ELF-1 (cell line): ENCODE results near the gene SPATA13.
"Not testable (repeated sequence)": the region's sequence is repeated elsewhere in the genome, so short reads cannot be mapped to it uniquely, and the experiment has no call there.

Experiments
- DNase-seq: peaks from one replicate; pipeline ENCODE4 v3.0.0-alpha.2; 2016; ENCODE audit warnings: low read depth, low spot score

SPATA13 gene

DNA sequence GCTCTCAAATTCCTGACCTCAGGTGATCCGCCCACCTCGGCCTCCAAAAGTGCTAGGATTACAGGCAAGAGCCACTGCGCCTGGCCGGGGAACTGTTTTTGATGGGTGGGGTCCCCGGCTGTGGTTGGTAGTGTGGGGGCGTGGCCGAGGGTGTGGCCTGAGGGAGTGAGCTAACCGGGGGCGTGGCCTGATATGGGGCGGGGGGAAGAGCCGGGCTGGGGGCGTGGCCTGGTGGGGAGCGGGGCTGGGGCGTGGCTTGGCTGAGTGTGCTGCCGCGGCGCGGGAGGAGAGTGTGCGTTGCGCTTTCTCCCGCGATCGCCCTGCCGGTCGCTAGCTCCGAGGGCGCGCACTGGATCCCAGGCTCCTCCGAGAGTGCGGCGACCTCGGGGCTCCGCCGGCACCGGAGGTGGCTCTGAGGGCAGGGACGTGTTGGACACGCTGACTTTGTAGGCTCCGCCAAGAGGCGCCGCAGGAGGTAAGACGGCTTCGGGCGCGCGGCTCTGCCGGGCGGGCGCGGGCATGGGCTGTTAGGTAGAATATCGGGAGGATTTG is at the start of gene SPATA13:
Gene SPATA13, plus strand, starts transcription at position 263 of the 552 bp plus-strand sequence. CDS start 62,210 bp downstream, outside the sequence.
- peak; percentile 92 for DNase-seq

DNA sequence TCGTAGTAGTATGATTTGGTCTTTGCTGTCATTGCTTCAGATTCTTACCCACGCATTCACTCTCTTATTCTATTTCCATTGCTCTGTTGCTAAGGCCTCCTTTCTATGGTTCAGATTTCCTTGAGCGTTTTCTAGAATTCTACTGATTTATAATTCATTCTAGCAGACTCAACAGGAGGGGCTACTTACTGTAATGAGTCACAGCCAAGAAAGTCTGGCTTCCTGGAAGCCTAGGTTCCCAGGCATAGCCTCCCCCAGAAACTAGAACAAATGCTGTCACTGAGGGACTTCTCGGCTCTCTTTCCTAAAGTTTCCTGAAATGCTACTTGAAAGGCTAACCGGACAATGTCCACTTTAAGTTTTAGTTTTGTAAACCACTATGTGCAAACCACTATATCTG is 47.7 kb upstream of the SPATA13 start:
- DNase-seq: no peak

DNA sequence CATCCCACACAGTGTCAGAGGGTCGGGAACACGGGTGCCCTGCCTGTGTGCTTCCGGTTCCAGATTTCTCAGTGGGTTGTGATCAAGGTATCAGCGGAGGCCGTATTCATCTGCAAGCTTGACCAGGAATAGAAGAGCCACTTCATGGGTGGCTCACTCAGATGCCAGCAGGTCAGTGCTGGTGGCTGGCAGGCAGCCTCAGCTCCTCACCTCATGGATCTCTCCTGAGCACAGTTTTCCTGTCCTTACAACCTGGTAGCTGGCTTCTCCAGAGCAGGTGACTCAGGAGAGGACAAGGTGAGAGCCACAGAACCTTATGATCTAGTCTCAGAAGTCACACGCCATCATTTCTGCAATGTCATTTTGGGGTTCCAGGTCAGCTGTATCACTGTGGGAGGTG is 44.8 kb upstream of the SPATA13 start:
- no peak for DNase-seq

DNA sequence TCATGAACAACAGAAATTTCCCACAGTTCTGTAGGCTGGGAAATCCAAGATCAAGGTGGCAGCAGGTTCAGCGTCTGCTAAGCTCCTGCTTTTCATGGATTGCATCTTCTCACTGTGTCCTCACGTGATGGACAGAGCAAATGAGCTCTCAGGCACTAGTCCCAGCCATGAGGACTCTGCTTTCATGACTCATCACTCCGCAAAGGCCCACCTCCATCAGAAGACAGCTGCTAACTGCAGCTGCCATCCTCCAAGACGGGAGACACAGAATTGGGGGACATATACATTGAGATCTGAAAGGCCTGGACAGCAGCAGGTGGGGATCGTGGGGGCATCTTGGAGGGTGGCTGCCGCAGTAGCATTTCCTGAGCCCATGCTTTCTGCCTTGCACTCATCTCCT is 44.4 kb upstream of the SPATA13 start:
- no peak for DNase-seq

DNA sequence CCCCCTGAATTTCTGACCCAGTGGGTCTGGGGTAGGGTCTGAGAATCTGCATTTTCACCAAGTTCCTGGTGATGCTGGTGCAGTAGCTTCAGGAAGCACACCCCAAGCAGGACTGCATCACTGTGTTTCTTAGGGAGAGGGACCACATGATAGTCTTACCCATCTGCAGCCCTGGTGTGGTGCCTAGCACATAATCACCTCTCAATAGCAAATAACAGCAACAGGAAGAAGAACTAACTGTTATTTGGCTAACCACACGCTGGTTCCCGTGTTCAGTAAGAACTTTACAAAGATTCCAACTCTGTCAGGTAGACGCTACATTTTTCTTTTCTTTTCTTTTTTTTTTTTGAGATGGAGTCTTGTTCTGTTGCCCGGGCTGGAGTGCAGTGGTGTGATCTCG is 41.9 kb upstream of the SPATA13 start:
- no peak for DNase-seq

DNA sequence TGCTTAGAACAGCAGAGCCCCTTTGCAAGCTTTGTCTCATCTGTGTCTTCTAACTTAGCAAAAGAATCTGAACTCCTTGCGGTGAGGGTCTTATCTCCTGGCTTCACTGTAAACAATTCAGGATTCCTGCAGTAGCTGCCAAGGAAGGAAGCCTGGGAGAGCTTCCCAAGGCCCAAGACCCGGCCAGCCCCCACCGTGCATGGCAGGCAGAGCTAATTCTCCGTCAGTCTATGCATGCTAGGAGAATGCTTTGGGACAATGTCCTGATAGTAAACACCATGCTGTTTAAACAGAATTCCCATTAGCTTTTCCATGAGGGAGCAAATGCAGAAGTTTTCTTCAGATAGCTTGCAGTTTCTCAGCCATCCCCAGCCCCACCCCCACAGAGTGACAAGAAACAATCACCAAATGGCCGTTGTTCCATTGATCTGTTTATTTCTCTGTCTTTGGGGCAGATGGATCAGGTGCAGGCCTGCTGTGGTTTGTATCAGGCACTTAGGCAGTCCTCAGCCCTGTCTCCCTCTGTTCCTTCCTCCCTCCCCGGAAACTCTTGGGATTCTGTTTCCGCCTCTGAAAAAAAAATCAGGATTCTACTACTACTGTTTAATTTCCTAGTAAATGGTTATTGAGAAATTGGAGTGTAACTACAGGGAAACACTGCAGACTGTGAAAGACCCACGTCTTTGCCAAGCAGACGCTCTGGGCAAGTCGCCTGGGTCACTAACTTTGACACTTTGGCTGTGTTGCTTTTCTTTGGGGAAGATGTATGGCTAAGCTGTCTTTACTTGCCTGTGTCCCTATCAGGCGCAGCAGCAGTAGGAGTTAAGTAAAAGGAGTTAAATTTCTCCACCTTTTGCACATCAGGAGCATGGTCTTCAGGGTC is 40.7 kb upstream of the SPATA13 start:
- DNase-seq: peak; percentile 73

DNA sequence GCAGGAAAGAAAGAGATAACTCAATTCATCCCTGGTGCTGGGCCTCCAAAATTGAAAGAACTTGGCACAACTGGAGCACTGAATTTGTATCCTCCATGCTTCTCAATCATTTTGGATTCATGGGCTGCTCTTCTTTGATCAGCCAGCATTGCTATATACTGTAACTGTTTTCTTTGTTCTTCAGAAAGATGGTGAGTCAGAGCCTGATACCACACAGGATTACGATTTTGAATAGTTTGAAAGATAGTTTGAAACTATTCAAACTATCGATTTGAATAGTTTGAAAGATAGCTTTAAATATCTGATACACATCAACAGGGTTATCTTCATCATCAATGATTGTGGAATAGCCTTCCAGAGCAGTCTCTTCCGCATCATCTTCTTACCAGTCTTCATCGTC is 38.5 kb upstream of the SPATA13 start:
- DNase-seq: not testable (repeated sequence)

DNA sequence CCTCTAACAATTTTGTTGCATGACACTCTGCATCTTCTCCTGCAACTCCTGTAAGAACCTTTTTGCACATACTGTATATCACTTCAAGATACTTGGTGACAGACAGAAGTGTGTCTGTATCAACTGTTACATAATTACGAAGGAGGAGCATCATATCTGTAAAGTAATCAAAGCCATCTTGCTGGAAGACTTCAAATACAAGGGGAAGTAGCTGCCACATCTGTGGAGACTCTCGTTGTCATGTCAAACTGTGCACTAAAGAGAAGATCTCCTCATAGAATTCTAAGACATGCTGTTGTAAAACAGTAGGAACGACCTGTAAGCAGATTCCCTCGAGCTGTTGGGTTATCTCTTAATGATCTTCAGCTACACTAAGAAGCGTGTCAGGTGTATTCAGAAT is 38.0 kb upstream of the SPATA13 start:
- no peak for DNase-seq

DNA sequence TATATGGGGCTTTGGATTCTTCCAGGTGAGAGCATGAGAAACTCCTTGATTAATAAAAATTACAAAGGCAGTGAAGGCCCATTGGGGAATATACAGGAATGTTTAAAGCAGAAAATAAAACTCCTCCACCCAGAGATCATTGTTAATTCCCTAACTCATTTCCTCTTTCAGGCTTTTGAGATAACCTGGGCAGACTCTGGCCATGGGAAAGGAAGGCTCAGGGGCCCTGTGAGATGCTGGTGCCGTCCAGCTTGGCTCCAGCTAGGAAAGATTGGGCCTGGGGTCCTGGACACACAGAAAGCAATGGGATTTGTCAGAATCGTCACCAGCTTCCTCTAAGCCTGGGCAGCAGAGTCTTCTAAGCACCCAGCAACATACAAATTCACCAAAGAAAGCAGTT is 36.8 kb upstream of the SPATA13 start:
- DNase-seq: no peak

DNA sequence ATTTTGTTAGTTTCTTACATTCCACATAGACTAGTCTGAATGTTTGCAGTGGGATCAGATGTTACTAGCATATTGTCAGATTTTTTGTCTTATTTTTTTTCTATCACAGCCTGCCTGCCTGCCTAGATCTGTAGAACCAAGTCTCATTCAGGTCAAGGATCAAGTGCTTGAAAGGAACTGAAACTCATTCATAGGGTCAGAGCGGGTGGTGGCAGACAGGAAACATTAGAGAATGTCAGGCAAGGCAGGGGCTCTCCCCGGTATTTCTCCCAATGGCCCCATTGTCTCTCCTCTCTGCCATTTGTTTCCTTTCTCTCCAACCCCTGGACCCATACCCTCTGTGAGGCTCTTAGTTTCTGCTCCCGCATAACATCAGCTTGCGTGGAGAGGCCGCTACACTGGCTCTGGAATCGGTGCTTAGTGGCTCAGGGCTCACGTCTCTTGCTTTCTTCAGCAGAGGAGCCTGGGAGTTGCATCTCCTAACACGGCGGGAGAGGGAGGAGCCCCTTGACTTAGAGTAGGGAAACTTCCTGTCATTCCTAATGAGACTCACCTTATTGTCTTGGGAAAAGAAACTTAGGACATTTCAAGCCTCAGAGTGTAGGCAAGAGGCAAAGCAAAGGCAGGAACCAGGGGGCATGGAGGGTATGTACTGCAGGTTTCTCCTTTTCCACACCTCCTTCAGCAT is 35.6 kb upstream of the SPATA13 start:
- DNase-seq: no peak

DNA sequence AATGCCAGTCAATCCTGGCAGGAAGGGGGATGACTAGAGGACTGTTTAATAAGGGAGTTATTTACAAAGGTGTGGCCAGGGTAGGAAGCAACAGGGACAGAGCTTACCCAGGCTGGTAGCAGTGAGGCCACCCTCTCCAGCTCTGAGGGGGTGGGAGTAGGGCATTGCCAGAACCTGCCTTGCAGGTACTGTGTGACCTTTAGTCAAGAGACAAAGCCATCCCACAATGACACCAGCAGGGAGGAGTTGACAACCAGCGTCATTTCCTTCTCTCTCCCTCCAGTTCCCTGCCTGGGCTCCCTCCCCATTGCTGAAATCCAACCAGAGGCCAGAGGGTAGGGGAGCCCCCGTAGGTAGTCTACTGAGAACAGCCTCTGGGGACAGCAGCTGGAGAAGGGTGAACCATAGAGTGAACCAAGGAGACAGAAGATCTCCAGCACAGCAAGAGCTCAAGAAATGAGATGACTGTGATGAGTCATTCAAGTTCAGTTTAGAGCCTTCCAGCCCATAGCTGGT is 33.3 kb upstream of the SPATA13 start:
- DNase-seq: no peak

DNA sequence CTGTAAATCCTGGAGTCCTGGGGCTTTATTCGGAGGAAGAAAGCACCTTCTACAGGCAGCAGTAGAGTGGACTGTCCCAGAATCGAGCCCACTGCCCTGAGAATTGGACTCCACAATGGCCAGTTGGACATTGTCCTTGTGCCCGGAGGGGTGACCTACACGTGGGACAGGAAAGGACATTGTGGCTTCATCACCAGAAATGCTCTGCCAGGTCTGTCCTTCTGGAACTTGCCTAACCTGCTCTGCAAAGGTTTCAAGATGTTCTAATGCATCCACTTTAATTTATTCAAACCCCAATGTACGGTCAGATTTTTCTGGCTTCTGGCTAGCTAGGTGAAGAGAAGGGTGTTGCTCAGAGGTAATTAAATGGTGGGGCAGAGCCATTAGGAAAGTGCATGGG is 32.4 kb upstream of the SPATA13 start:
- DNase-seq: no peak

DNA sequence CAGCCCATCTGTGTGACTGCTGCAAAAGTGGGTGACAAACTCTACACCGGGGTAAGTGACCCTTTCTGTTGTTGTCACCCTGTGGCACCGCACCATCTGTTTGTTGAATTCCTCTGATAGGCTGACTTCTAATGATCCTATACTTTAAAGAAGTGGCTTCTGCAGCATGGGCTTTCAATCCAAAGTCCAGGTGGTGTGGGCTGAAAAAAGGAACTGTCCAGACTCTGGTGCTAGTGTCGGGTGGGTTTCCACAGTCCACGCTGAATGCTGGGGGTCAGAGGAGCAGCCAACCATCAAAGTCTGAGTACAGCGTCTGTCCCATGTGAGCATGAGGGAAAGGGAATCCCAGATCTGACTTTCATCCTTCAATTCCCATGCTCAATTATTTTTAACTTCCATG is 31.6 kb upstream of the SPATA13 start:
- DNase-seq: no peak

DNA sequence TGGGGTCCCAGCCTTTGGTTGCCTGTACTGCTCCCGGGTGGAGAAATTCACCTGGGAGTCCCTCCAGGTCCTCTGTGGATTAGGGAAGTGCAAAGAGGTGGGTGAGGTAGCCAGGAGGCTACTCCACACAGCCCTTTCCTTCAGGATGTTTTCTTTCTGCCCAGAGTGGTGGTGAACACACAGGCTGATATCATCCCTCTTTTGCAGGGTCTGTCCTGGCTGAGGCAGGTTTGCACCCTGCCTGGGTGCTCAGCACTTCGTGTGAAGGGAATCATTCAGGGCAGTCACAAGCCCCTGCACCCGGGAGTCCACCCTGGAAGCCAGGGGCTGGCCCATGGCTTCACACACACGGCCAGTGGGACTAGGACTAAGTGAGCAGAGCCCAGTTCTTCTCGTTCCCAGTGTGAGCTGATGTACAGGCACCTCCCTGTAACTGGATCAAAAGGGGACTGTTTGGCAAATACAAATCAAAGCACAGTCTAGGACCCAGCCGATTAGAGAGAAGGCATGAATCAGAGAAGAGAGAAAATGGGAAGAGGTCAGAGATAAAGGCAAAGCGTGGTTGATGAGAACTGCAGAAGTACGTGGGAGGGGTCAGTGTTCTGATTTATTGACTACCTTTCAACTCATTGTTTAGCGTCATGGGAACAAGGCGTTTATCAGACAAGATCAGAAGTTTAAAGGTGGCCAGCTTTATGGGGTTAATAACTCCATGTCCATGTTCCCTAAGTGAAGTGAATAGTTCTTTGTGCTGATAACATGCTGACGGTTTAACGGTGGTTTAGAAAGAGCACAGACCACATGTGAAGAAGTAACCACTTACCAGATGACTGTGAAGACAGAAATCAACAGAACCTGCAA is 30.4 kb upstream of the SPATA13 start:
- no peak for DNase-seq

DNA sequence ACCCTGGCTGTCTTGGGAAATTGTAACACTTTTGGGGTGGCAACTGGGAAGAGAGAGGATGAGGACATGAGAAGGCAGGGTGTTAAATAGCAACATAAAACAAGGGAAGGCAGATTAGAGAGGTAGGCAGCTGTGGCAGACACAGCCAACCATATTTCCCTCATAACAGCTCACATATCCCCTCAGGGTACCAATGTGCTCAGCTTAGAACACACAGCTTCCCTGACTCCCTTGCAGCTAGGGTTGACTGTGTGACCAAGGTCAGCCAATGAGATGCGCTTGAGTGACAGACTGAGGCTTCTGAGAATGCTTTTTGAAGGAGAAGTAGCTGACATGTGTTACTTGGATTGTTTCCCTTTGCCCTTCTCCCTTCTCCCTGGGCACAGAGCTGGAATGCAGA is 28.8 kb upstream of the SPATA13 start:
- DNase-seq: no peak

DNA sequence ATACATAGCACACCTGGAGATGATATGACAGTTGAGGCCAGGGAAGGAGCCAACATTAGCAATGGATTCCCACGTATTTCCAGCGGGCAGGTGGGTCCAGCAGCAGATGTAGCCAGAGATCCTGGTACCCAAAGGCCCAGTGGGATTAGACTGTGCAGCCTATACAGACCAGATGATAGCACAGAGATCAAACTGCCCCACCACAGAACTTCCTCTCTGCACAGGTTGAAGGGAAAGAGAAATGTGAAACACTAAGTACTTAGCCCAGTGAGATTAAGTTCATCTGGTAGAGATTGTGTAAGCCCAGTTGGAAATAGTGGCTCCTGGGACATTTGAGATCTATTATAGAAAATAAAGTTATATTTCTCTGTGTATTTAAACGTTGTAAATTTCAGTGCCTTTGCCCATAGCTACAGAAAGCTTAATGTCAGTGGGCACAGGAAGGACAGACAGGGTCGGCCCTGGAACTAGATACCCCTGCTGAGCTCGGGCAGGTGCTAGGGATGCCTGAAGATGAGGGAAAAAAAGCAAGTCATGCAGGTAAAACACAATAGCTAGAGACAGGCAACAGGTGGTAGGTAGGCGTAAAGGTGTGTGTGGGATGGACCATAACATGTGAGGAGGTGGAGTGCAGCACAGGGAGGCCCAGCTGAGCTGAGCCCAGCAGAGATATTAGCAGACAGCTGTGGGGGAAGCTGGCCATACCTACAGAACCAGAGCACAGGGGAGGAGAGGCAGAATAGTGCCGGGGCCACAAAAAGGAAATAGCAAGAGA is 27.3 kb upstream of the SPATA13 start:
- no peak for DNase-seq

DNA sequence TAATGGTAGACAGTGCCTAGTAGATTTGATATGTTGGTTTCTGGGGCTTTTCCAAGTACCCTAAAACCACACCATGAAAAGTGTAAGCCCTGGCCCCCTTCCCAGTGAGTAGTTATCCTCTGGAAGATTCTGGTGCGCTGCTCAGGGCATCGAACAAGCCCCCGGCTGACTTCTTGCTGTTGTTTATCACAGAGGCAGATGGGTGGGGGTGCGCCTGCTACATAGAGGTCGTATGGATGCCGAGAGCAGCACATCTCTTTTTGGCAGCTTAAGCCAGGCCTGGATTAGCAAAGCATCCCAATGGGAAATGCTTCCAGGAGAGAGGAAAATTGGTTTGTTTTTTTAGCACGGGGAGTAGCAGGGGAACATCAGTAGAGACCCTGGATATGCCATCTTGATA is 26.3 kb upstream of the SPATA13 start:
- no peak for DNase-seq

DNA sequence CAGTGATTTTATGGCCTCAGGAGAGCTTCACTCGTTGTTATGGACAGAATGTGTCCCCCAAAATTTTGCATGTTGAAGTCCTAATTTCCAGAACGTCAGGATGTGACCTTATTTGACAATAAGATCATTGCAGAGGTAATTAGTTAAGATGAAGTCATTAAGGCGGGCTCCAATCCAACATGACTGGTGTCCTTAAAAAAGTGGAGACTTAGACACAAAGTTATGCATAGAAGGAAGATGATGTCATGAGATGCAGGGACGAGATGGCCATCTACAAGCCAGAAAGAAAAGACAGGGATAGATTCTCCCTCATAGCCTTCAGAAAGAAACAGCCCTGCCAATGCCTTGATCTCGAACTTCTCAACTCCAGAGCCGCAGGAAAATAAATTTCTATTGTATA is 25.8 kb upstream of the SPATA13 start:
- no peak for DNase-seq

DNA sequence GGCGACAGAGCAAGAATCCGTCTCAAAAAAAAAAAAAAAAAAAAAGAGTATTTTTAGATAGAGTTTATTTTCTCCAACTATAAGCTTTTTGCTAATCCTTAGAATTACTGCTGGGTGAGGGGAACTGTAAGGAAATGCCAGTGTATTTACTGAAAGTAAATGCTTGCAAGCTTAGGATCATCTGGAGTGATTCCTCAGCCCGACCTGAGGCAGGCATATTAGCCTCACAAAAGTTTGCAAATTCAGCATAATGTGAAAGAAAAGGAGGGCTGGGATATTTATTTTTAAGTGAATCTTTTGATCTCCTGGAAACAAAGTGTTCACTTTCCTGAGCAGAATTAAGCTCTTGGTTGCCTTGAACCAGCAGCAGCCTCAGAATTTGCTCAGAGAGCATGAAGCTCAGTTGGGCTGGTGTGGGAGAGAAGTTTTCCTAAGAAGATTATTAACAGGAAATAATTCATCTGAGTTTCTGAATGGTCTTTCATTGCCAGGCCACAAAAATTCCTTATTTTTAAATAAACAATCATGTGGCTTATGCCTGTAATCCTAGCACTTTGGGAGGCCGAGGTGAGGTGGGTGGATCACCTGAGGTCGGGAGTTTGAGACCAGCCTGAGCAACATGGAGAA is 24.7 kb upstream of the SPATA13 start:
- DNase-seq: no peak

DNA sequence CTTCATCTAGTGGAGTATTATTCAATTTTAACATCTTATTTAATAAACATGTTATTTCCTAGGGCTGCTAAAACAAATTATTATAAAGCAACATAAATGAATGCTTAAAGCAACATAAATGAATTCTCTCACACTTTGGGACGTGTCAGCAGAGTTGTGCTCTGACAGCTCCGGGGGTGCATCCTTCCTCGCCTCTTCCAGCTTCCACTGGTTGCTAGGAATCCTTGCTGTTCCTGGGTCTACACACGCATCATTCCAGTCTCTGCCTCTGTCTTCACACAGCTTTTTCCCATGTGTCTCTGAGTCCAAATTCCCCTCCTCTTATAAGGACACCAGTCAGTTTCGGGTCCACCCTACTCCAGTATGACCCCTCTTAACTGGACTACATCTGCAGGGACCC is 21.6 kb upstream of the SPATA13 start:
- no peak for DNase-seq
